Endothelial cell of umbilical vein (primary cell): ENCODE data around the gene VAC14.

Experiments
- CTCF ChIP-seq, 2 donors: IDR thresholded peaks; 1 replicate in 1 of 2; 2 replicates in 1 of 2; pipeline ENCODE4 v1.5.1; 2011; ENCODE audit warnings: low read length in 2 of 2, mild to moderate bottlenecking in 2 of 2, moderate library complexity in 2 of 2, control low read depth in 1 of 2, inconsistent platforms in 1 of 2, low read depth in 1 of 2; ENCODE audit not compliant: insufficient read depth in 1 of 2; ENCODE audit errors: extremely low read depth in 1 of 2
- EZH2 ChIP-seq: IDR thresholded peaks from 2 replicates; pipeline ENCODE4 v1.6.1; 2012; ENCODE audit warnings: borderline replicate concordance, low read depth, mild to moderate bottlenecking, moderate library complexity, low read length, inconsistent platforms; ENCODE audit not compliant: severe bottlenecking
- MAX ChIP-seq: IDR thresholded peaks from 2 replicates; pipeline ENCODE4 v1.6.1; 2011; ENCODE audit not compliant: insufficient read depth, insufficient read length
- POLR2A ChIP-seq: IDR thresholded peaks from 2 replicates; pipeline ENCODE4 v1.6.1; 2012; ENCODE audit warnings: low read depth, mild to moderate bottlenecking, control low read depth, low read length

GRCh38 chr16:70724146-70725023 lies 76.6 kb downstream of the VAC14 start:
- TF ChIP-seq CTCF (IDR thresholded peaks at IDR 0.05; ENCODE audit: extremely low read depth in 1 of 2, insufficient read depth in 1 of 2, low read depth in 1 of 2, low read length in 2 of 2), result no peak
- no peak for TF ChIP-seq EZH2
- TF ChIP-seq MAX, result no peak
- no peak for TF ChIP-seq POLR2A
